Transverse colon (tissue), 4 donors: Measurements from ENCODE around the gene MTARC2.

Experiments used
- EP300 ChIP-seq: sonication (generic); formaldehyde crosslinking; IDR thresholded peaks from one replicate; pipeline ENCODE4 v1.6.1; 2017; ENCODE audit warnings: antibody characterized with exemption, low read depth
- POLR2A ChIP-seq: fragments of 450-650 bp; IDR thresholded peaks from one replicate; pipeline ENCODE4 v1.6.1; 2016; ENCODE audit warnings: antibody characterized with exemption, mild to moderate bottlenecking, moderate library complexity
- POLR2AphosphoS5 ChIP-seq, 3 donors: sonication (generic); formaldehyde crosslinking; IDR thresholded peaks; one replicate each; pipeline ENCODE4 v1.6.1; 2016; ENCODE audit warnings: antibody characterized with exemption in 3 of 3
- TF ChIP-seq, protein P1 (sequence below), 5 experiments: fragments of 200-600 bp in 3 of 5; fragments of 450-650 bp in 2 of 5; sonication (generic) in 3 of 5; IDR thresholded peaks; 1 replicate in 2 of 5; 2 replicates in 3 of 5; pipeline ENCODE4 v1.5.1; 2016 to 2017; ENCODE audit warnings: antibody characterized with exemption in 5 of 5, inconsistent platforms in 3 of 5, mild to moderate bottlenecking in 2 of 5, moderate library complexity in 1 of 5

DNA sequence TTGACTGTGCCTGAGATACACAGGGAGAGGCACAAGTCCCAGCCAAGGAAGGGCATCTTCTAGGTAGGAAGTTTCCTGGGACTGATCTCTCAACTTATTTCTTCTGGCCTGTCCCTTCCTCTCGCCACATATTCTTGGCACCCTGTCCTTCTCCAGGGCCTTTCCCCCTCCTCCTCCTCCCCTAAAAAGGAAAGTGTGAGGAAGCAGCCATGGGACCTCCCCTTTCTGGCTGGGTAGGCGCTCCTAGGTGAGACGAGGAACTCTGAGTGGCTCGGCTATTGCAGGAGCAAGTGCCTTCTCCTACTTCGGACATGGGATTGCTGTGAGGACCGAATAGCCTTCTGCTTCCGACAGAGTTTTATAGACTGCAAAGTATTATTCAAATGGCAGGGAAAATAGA lies 15.5 kb upstream of the MTARC2 start:
- TF ChIP-seq, protein P1, sequence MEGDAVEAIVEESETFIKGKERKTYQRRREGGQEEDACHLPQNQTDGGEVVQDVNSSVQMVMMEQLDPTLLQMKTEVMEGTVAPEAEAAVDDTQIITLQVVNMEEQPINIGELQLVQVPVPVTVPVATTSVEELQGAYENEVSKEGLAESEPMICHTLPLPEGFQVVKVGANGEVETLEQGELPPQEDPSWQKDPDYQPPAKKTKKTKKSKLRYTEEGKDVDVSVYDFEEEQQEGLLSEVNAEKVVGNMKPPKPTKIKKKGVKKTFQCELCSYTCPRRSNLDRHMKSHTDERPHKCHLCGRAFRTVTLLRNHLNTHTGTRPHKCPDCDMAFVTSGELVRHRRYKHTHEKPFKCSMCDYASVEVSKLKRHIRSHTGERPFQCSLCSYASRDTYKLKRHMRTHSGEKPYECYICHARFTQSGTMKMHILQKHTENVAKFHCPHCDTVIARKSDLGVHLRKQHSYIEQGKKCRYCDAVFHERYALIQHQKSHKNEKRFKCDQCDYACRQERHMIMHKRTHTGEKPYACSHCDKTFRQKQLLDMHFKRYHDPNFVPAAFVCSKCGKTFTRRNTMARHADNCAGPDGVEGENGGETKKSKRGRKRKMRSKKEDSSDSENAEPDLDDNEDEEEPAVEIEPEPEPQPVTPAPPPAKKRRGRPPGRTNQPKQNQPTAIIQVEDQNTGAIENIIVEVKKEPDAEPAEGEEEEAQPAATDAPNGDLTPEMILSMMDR (IDR thresholded peaks at IDR 0.05) = no peak
- TF ChIP-seq POLR2A = no peak
- TF ChIP-seq POLR2AphosphoS5 (IDR thresholded peaks at IDR 0.05) = no peak
- no peak for TF ChIP-seq EP300
